SK-N-MC (cell line): ENCODE measurements around the gene PARVB.

Experiments used
- EZH2 ChIP-seq: fragments of 200-600 bp; sonication (generic); IDR thresholded peaks from one replicate; pipeline ENCODE4 v1.6.1; 2017; ENCODE audit warnings: antibody characterized with exemption
- FOXP2 ChIP-seq: optimal IDR thresholded peaks from 2 replicates; pipeline ENCODE3; 2011; ENCODE audit warnings: mild to moderate bottlenecking, moderate library complexity; ENCODE audit not compliant: insufficient read depth; ENCODE audit errors: extremely low read length, control extremely low read depth
- POLR2AphosphoS5 ChIP-seq: IDR thresholded peaks from 2 replicates; pipeline ENCODE4 v1.6.1; 2012; ENCODE audit warnings: mild to moderate bottlenecking, low read depth, low read length, borderline replicate concordance

- TF ChIP-seq POLR2AphosphoS5 (no peak), EZH2 (no peak), FOXP2 (no peak)
Measured at GRCh38 chr22:44131989-44132685, 108.0 kb downstream of the PARVB start.
